HepG2 (cell line): Measurements from ENCODE around the gene SIGMAR1. TPM values are rescaled to one million over a fixed set of nuclear protein-coding genes. Genes with fewer than 3 reads are reported as not detected.

Source experiments
- AGO1 ChIP-seq: fragments of 200-400 bp; formaldehyde crosslinking; IDR thresholded peaks from 2 replicates; pipeline ENCODE4 v1.6.1; 2017; ENCODE audit warnings: mild to moderate bottlenecking, low read depth, low read length, moderate library complexity; ENCODE audit not compliant: poor library complexity, severe bottlenecking
- GTF2F1 ChIP-seq: fragments of 150-350 bp; IDR thresholded peaks from 2 replicates; pipeline ENCODE4 v1.6.1; 2014; ENCODE audit warnings: low read length
- IRF2 ChIP-seq: IDR thresholded peaks from 2 replicates; pipeline ENCODE4 v1.6.1; 2018; ENCODE audit warnings: missing genetic modification reagents, missing compliant biosample characterization
- KDM3A ChIP-seq: IDR thresholded peaks from 2 replicates; pipeline ENCODE4 v1.6.1; 2018; ENCODE audit warnings: low read depth, missing compliant biosample characterization
- KLF15 ChIP-seq: sonication (generic); formaldehyde crosslinking; IDR thresholded peaks from 2 replicates; pipeline ENCODE4 v1.8.1; 2023; ENCODE audit warnings: borderline replicate concordance, mild to moderate bottlenecking, inconsistent platforms, missing genetic modification reagents, mixed read lengths
- KLF16 ChIP-seq, 2 experiments: sonication (generic) in 1 of 2; formaldehyde crosslinking in 1 of 2; IDR thresholded peaks; 2 replicates each; pipeline versions ENCODE4 v1.6.1 to v1.8.0; 2016 to 2023; ENCODE audit warnings: missing genetic modification reagents in 2 of 2, missing compliant biosample characterization in 1 of 2
- SRF ChIP-seq: IDR thresholded peaks from 2 replicates; pipeline ENCODE4 v1.6.1; 2011; ENCODE audit warnings: mild to moderate bottlenecking, low read depth, low read length, moderate library complexity
- TRAFD1 ChIP-seq: sonication (generic); formaldehyde crosslinking; IDR thresholded peaks from 2 replicates; pipeline ENCODE4 v1.5.1; 2020; ENCODE audit warnings: missing genetic modification reagents, mild to moderate bottlenecking, borderline replicate concordance
- ZMYM2 ChIP-seq: sonication (generic); formaldehyde crosslinking; IDR thresholded peaks from 2 replicates; pipeline ENCODE4 v1.8.0; 2022; ENCODE audit warnings: mild to moderate bottlenecking, missing genetic modification reagents
- ZNF224 ChIP-seq: sonication (generic); formaldehyde crosslinking; IDR thresholded peaks from 2 replicates; pipeline ENCODE4 v1.5.0; 2020; ENCODE audit warnings: mild to moderate bottlenecking, missing genetic modification reagents
- ZNF335 ChIP-seq: sonication (generic); formaldehyde crosslinking; IDR thresholded peaks from 2 replicates; pipeline ENCODE4 v1.4.0; 2020; ENCODE audit warnings: missing genetic modification reagents
- ZNF570 ChIP-seq: sonication (generic); formaldehyde crosslinking; IDR thresholded peaks from 2 replicates; pipeline ENCODE4 v1.4.0; 2020; ENCODE audit warnings: mild to moderate bottlenecking, missing genetic modification reagents, borderline replicate concordance
- ZNF746 ChIP-seq: sonication (generic); formaldehyde crosslinking; IDR thresholded peaks from 2 replicates; pipeline ENCODE4 v1.8.0; 2022; ENCODE audit warnings: mild to moderate bottlenecking, missing genetic modification reagents
- polyA plus RNA-seq, 8 experiments: library from polyadenylated mRNA; depleted of rRNA in 3 of 8; stranded (reverse) in 7 of 8; unstranded in 1 of 8; fragments of >200 nt; fragmentation: Illumina TruSeq in 4 of 8; extraction: Trizol in 4 of 8; gene quantifications; 2 replicates each; pipeline versions ENCODE4 v1.2.1 to v1.2.3, GENCODE V29; 2011 to 2016; ENCODE audit warnings: low read depth in 4 of 8, missing spikeins in 1 of 8, mixed read lengths in 1 of 8; ENCODE audit not compliant: insufficient read depth in 1 of 8
- total RNA-seq, 5 experiments: library from RNA; depleted of rRNA; stranded (reverse); fragments of >200 nt; fragmentation: Illumina TruSeq; extraction: Trizol; gene quantifications; 2 replicates each; pipeline ENCODE4 v1.2.3, GENCODE V29; 2016; ENCODE audit warnings: low read depth in 1 of 5
- TF ChIP-seq, protein P1 (sequence below): sonication (generic); formaldehyde crosslinking; IDR thresholded peaks from one replicate; pipeline ENCODE4 v1.5.1; 2020; ENCODE audit warnings: mild to moderate bottlenecking, missing genetic modification reagents; ENCODE audit errors: not compliant biosample characterization
- TF ChIP-seq, protein P2 (sequence below): sonication (generic); formaldehyde crosslinking; IDR thresholded peaks from 2 replicates; pipeline ENCODE4 v1.4.0; 2020; ENCODE audit warnings: missing genetic modification reagents, borderline replicate concordance

Gene SIGMAR1
- total and polyA plus RNA-seq, 2 of the 13 experiments (the other 11 are each of a cell fraction or from before 2014, with no cell fraction given): 38.9 to 60.8 TPM

DNA sequence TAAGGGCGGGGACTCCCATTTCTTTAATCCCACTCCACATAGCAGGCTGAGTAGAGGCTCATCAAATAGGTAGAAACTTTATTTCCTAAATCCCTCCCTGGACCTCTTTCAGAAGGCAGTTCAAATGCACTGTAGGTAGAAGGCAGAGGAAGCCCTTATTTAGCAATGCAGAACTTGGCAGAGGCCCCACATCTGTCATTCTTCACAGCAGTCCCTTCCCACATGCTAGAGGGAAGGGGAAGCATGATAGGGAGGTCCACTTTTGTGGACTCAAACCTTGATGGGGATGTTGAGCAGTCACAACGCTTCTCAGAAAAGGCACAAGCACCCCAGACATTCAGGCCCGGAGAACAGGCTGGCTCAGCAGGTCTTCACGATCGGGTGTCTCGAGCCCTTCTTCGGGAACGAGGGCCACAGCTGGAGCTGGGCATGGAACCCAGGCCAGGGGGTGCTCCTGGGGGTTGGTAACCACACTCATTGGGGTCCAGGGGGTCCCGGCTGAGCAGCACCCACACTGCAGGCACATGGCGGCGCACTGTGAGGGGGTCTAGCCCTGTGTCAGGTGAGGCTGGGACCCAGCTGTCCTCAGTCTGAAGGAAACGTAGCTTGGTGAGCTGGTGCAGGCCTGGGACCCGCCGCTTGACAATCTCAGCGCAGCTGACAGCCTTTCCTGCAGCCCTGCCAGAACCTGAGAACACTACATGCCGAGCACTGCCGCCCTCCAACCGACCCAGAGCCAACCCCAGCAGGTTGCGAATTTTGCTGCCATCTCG, 27.0 kb downstream of the SIGMAR1 start (continued):
- TF ChIP-seq, protein P1, sequence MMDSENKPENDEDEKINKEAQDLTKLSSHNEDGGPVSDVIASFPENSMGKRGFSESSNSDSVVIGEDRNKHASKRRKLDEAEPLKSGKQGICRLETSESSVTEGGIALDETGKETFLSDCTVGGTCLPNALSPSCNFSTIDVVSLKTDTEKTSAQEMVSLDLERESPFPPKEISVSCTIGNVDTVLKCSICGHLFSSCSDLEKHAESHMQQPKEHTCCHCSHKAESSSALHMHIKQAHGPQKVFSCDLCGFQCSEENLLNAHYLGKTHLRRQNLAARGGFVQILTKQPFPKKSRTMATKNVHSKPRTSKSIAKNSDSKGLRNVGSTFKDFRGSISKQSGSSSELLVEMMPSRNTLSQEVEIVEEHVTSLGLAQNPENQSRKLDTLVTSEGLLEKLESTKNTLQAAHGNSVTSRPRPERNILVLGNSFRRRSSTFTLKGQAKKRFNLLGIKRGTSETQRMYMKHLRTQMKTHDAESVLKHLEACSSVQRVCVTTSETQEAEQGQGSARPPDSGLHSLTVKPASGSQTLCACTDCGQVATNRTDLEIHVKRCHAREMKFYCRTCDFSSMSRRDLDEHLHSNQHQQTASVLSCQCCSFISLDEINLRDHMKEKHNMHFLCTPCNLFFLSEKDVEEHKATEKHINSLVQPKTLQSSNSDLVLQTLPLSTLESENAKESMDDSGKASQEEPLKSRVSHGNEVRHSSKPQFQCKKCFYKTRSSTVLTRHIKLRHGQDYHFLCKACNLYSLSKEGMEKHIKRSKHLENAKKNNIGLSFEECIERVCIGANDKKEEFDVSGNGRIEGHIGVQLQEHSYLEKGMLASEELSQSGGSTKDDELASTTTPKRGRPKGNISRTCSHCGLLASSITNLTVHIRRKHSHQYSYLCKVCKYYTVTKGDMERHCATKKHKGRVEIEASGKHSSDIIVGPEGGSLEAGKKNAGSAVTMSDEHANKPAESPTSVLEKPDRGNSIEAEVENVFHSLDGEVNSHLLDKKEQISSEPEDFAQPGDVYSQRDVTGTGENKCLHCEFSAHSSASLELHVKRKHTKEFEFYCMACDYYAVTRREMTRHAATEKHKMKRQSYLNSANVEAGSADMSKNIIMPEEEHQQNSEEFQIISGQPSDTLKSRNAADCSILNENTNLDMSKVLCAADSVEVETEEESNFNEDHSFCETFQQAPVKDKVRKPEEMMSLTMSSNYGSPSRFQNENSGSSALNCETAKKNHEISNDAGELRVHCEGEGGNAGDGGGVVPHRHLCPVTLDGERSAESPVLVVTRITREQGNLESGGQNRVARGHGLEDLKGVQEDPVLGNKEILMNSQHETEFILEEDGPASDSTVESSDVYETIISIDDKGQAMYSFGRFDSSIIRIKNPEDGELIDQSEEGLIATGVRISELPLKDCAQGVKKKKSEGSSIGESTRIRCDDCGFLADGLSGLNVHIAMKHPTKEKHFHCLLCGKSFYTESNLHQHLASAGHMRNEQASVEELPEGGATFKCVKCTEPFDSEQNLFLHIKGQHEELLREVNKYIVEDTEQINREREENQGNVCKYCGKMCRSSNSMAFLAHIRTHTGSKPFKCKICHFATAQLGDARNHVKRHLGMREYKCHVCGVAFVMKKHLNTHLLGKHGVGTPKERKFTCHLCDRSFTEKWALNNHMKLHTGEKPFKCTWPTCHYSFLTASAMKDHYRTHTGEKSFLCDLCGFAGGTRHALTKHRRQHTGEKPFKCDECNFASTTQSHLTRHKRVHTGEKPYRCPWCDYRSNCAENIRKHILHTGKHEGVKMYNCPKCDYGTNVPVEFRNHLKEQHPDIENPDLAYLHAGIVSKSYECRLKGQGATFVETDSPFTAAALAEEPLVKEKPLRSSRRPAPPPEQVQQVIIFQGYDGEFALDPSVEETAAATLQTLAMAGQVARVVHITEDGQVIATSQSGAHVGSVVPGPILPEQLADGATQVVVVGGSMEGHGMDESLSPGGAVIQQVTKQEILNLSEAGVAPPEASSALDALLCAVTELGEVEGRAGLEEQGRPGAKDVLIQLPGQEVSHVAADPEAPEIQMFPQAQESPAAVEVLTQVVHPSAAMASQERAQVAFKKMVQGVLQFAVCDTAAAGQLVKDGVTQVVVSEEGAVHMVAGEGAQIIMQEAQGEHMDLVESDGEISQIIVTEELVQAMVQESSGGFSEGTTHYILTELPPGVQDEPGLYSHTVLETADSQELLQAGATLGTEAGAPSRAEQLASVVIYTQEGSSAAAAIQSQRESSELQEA (CRISPR knock-in tag): no peak
- TF ChIP-seq ZNF335 (CRISPR knock-in tag) (no peak), ZNF224 (CRISPR knock-in tag) (no peak), IRF2 (CRISPR knock-in tag) (no peak), ZNF570 (CRISPR knock-in tag) (no peak), KLF15 (CRISPR knock-in tag) (no peak), GTF2F1 (no peak), TRAFD1 (CRISPR knock-in tag) (no peak), ZMYM2 (CRISPR knock-in tag) (no peak), SRF (peak; percentile 75; the same call in 1 of the 2 replicates), KDM3A (CRISPR knock-in tag) (no peak), ZNF746 (CRISPR knock-in tag) (no peak), AGO1 (no peak), KLF16 (CRISPR knock-in tag; IDR thresholded peaks at IDR 0.05) (no peak)
- TF ChIP-seq, protein P2, sequence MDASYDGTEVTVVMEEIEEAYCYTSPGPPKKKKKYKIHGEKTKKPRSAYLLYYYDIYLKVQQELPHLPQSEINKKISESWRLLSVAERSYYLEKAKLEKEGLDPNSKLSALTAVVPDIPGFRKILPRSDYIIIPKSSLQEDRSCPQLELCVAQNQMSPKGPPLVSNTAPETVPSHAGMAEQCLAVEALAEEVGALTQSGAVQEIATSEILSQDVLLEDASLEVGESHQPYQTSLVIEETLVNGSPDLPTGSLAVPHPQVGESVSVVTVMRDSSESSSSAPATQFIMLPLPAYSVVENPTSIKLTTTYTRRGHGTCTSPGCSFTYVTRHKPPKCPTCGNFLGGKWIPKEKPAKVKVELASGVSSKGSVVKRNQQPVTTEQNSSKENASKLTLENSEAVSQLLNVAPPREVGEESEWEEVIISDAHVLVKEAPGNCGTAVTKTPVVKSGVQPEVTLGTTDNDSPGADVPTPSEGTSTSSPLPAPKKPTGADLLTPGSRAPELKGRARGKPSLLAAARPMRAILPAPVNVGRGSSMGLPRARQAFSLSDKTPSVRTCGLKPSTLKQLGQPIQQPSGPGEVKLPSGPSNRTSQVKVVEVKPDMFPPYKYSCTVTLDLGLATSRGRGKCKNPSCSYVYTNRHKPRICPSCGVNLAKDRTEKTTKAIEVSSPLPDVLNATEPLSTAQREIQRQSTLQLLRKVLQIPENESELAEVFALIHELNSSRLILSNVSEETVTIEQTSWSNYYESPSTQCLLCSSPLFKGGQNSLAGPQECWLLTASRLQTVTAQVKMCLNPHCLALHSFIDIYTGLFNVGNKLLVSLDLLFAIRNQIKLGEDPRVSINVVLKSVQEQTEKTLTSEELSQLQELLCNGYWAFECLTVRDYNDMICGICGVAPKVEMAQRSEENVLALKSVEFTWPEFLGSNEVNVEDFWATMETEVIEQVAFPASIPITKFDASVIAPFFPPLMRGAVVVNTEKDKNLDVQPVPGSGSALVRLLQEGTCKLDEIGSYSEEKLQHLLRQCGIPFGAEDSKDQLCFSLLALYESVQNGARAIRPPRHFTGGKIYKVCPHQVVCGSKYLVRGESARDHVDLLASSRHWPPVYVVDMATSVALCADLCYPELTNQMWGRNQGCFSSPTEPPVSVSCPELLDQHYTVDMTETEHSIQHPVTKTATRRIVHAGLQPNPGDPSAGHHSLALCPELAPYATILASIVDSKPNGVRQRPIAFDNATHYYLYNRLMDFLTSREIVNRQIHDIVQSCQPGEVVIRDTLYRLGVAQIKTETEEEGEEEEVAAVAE: no peak
